ENCODE measurements around the gene TPCN2.

DNA sequence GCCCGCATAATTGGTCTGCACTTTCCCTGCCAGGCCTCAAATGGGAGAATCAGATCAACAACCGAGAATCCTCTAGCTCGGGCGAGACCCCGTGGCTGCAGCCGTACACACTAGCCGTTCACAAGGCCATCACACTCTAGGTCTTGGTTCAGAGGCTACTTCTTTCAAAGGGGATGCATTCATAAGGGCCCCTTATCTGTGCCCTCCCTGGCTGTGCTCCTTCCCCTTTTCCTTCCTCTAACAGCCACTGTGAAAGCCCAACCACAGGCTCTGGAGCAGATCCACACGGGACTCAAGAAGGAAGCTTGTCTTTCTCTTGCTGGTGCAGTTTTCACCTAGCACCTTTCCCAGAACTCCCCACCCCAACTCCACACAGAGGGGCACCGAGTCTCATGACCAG lies 131.5 kb downstream of the TPCN2 start:
- no peak for TF ChIP-seq CTCF (conservative IDR thresholded peaks at IDR 0.05; ENCODE audit: low read depth, low read length)
- no peak for TF ChIP-seq POLR2A (IDR thresholded peaks at IDR 0.05; ENCODE audit: low read depth, low read length)
- no peak for TF ChIP-seq BHLHE40 (IDR thresholded peaks at IDR 0.05; ENCODE audit: low read depth, low read length)
- TF ChIP-seq USF2 (IDR thresholded peaks at IDR 0.05; ENCODE audit: low read depth, low read length): no peak
- TF ChIP-seq ELK1 (IDR thresholded peaks at IDR 0.05; ENCODE audit: borderline replicate concordance, low read depth, low read length): no peak
- no peak for TF ChIP-seq MAFK (IDR thresholded peaks at IDR 0.05; ENCODE audit: low read depth, low read length)
- no peak for TF ChIP-seq CEBPB (IDR thresholded peaks at IDR 0.05; ENCODE audit: low read depth, low read length)
- TF ChIP-seq MAZ (IDR thresholded peaks at IDR 0.05; ENCODE audit: borderline replicate concordance, low read depth, low read length): no peak
- TF ChIP-seq SMC3 (IDR thresholded peaks at IDR 0.05; ENCODE audit: low read depth, low read length): no peak
- TF ChIP-seq MXI1 (IDR thresholded peaks at IDR 0.05; ENCODE audit: borderline replicate concordance, low read depth, low read length): no peak
- TF ChIP-seq CHD1 (IDR thresholded peaks at IDR 0.05; ENCODE audit: low read depth, low read length): no peak
- TF ChIP-seq RFX5 (IDR thresholded peaks at IDR 0.05; ENCODE audit: low read depth, low read length): no peak
- TF ChIP-seq RAD21 (IDR thresholded peaks at IDR 0.05; ENCODE audit: low read length): no peak
- no peak for TF ChIP-seq FOS (IDR thresholded peaks at IDR 0.05; ENCODE audit: low read depth, low read length)

Data from IMR-90 (cell line).